Tibial artery (tissue), 4 donors: ENCODE data around the gene GSTM4.

Experiments used
- DNase-seq, 2 donors: peaks; one replicate each; pipeline ENCODE4 v3.0.0-alpha.2; 2019
- H3K27ac ChIP-seq, 2 donors: fragments of 200-600 bp; sonication (generic) in 1 of 2; 1 replicate in 1 of 2; 2 replicates in 1 of 2; pipeline ENCODE4 v1.5.1; 2018 to 2019; ENCODE audit warnings: mild to moderate bottlenecking in 1 of 2
- H3K27me3 ChIP-seq, 2 donors: fragments of 200-600 bp; sonication (generic) in 1 of 2; one replicate each; pipeline versions ENCODE4 v1.5.1 to v1.6.0; 2016 to 2019
- H3K36me3 ChIP-seq, 3 donors: fragments of 200-600 bp; sonication (generic) in 2 of 3; one replicate each; pipeline ENCODE4 v1.5.1; 2016 to 2019; ENCODE audit warnings: mild to moderate bottlenecking in 2 of 3
- H3K4me1 ChIP-seq, 4 donors: fragments of 200-600 bp; sonication (generic) in 2 of 4; 1 replicate in 3 of 4; 2 replicates in 1 of 4; pipeline ENCODE4 v1.5.1; 2016 to 2019
- H3K4me3 ChIP-seq, 2 donors: fragments of 200-600 bp; sonication (generic) in 1 of 2; 1 replicate in 1 of 2; 2 replicates in 1 of 2; pipeline ENCODE4 v1.5.1; 2018 to 2019; ENCODE audit warnings: mild to moderate bottlenecking in 2 of 2
- H3K9me3 ChIP-seq, 3 donors: fragments of 200-600 bp; sonication (generic) in 1 of 3; one replicate each; pipeline ENCODE4 v1.5.1; 2016 to 2019
- intact Hi-C: fragments of 100-400 bp; cut with DNase I; formaldehyde crosslinking; loops from one replicate; pipeline ENCODE4 v1.15.0; 2023; ENCODE audit warnings: low total_unique reads
- TF ChIP-seq, protein P1 (sequence below), 2 experiments: fragments of 200-600 bp in 1 of 2; fragments of 450-650 bp in 1 of 2; IDR thresholded peaks; one replicate each; pipeline ENCODE4 v1.5.1; 2017 to 2019; ENCODE audit warnings: antibody characterized with exemption in 2 of 2, mild to moderate bottlenecking in 1 of 2, moderate library complexity in 1 of 2

The GSTM4 gene

DNA sequence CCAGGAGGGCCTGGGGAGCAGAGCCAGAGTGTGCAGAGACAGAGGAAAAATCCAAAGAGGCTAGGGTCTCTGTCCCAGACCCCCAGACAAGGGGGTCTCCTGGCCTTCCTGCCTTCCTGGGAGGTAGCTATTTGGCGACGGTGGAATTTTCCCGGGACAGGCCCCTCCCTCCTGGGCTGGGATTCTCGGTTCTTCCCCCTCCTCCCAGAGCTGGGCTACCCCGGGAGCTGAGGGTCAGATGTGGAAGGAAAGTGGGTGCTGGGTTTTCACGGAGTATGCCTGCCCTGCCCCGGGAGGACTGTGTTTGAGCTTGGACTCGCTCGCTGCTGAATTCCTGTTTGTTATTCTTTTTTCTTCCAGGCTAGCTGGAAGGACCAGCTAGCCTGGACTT lies 35.5 kb upstream of the GSTM4 start:
- Histone ChIP-seq H3K27me3 (no peaks in the 10 kb centered on the region), H3K4me3 (peak overlapping the region; percentile 68 to 73), H3K27ac (peak overlapping the region; percentile 80 to 91), H3K36me3 (peaks cover 0 to 2% (median 0%) of the 10 kb centered on the region in 3 donors), H3K9me3 (no peaks in the 10 kb centered on the region), H3K4me1 (peaks cover 0 to 55% (median 40%) of the 10 kb centered on the region in 4 donors)
- intact Hi-C loops, result no loop called here
- TF ChIP-seq, protein P1, sequence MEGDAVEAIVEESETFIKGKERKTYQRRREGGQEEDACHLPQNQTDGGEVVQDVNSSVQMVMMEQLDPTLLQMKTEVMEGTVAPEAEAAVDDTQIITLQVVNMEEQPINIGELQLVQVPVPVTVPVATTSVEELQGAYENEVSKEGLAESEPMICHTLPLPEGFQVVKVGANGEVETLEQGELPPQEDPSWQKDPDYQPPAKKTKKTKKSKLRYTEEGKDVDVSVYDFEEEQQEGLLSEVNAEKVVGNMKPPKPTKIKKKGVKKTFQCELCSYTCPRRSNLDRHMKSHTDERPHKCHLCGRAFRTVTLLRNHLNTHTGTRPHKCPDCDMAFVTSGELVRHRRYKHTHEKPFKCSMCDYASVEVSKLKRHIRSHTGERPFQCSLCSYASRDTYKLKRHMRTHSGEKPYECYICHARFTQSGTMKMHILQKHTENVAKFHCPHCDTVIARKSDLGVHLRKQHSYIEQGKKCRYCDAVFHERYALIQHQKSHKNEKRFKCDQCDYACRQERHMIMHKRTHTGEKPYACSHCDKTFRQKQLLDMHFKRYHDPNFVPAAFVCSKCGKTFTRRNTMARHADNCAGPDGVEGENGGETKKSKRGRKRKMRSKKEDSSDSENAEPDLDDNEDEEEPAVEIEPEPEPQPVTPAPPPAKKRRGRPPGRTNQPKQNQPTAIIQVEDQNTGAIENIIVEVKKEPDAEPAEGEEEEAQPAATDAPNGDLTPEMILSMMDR (IDR thresholded peaks at IDR 0.05), result no peak
- DNase-seq, result peak in 1 of 2 donors; percentile 75

DNA sequence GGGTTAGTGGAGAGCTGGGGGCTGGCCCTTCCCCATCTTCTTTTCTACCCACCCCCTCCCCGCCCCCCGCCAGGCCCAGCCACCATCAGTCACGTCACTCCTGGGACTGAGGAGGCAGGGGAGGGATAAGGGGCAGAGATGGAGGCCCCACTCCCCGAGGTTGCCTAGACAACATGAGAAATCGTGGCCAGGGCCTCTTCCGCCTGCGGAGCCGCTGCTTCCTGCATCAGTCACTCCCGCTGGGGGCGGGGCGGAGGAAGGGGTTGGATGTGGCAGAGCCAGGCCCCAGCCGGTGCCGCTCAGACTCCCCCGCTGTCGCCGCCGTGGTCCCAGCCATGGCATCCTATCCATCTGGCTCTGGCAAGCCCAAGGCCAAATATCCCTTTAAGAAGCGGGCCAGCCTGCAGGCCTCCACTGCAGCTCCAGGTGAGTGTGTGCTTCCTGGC lies 35.0 kb upstream of the GSTM4 start:
- peak overlapping the region; percentile 68 to 73 for H3K4me3 ChIP-seq
- TF ChIP-seq, protein P1 (IDR thresholded peaks at IDR 0.05), result no peak
- H3K4me1 ChIP-seq, result peaks cover 0 to 55% (median 40%) of the 10 kb centered on the region in 4 donors
- peak overlapping the region; percentile 80 to 91 for H3K27ac ChIP-seq
- peak; percentile 96 to 98 for DNase-seq
- no peaks in the 10 kb centered on the region for H3K9me3 ChIP-seq
- H3K27me3 ChIP-seq, result no peaks in the 10 kb centered on the region
- intact Hi-C loops, result no loop called here
- H3K36me3 ChIP-seq, result peaks cover 0 to 6% (median 2%) of the 10 kb centered on the region in 3 donors

DNA sequence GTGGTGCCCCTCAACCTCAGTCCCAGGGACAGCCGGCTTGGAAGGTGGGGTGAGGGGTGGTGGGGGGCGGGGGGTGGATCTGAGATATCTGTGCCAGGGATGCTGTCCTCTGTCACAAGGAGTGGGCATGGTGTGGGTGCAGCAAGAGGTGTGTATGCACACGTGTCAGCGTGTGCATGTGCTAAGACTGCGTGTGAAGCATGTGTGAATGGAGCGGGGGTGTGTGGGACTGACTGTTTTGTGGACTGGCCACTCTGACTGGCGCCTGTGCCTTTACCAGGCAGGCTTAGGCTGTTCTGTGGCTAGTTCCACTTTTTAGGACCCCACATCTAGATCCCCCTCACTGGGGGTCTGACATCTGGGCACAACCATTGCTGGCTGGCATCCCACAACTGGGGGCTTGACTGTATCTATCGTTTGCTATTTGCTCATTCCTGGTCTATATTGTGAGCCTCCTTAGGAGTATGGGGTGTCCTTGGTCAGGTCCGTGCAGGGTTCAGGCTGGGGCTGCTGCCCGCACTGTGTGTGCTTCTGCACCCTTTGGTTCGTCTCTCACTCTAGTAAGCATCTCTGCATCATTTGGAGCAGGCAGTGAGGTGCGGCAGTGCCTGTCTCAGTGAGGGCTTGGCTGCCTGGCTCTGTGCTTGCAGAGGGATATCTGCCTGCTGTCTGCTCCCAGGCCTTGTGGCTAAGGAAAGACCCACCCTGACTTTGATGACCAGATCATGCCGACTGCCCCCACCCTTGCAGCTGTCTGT lies 34.3 kb upstream of the GSTM4 start:
- H3K4me3 ChIP-seq, result peak overlapping the region; percentile 68 to 73
- peak overlapping the region; percentile 80 to 91 for H3K27ac ChIP-seq
- TF ChIP-seq, protein P1 (IDR thresholded peaks at IDR 0.05), result no peak
- H3K9me3 ChIP-seq, result no peaks in the 10 kb centered on the region
- intact Hi-C loops, result no loop called here
- no peak for DNase-seq
- H3K27me3 ChIP-seq, result no peaks in the 10 kb centered on the region
- H3K4me1 ChIP-seq, result peaks cover 0 to 55% (median 40%) of the 10 kb centered on the region in 4 donors
- peaks cover 0 to 13% (median 5%) of the 10 kb centered on the region in 3 donors for H3K36me3 ChIP-seq

DNA sequence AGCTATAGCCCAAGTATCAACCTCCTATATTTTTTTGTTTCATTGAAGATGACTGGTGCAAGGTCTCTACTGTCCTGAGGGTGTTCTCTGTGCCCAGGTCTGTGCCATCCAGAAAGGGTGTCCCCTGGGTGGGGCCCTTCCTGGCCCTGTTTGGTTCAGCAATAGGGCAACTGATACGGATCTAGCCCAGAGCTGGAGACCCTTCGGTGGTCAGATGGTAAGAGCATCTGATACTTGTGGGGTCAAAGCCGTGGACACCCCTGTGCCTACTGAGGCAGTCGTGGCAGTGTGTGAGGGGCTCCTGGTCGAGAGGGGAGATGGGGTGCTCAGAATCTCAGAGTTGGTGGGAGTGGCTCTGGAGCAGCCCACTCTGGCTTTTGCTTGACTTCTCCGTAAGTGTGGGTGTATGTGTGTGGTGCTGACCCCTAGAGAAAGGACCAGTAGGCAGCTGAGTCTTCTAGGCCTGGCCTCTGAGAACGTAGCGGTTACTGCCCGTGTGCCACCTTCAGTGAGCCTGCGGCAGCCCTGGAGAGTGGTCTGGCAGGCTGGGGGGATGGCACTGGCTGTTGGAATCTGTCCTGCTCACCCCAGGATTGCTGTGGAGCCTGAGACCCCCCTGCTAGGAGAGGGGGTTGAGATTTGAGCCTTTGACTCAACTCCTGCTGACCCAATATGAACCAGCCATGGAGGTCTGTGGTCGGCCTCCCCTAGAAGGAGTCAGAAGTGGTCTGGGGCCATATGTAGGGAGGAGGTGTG lies 33.6 kb upstream of the GSTM4 start:
- Histone ChIP-seq H3K36me3 (peaks cover 0 to 20% (median 13%) of the 10 kb centered on the region in 3 donors), H3K27ac (peak overlapping the region in 1 of 2 donors; percentile 91), H3K27me3 (no peaks in the 10 kb centered on the region), H3K9me3 (no peaks in the 10 kb centered on the region), H3K4me3 (no peak overlapping the region), H3K4me1 (peaks cover 0 to 55% (median 40%) of the 10 kb centered on the region in 4 donors)
- TF ChIP-seq, protein P1 (IDR thresholded peaks at IDR 0.05), result no peak
- intact Hi-C loops, result no loop called here
- DNase-seq, result peak in 1 of 2 donors; percentile 49

DNA sequence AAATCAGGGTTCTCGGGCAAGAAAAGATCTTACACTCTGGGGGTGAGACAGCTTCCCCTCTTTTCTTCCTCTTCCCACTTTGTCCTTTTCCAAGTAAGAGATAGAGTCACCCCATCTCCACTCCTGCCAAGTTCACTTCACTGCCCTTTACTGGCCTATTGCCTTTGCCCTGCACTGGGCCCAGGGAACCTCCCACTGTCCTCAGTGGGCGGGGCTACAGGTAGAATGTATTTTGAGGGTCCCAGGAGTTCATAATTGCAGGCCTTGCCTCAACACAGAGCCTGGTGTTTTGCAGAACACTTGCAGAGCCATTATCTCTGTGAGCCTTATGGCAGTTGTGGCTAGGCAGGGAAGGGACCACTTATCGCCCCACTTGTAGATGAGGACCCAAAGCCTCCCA lies 33.0 kb upstream of the GSTM4 start:
- Histone ChIP-seq H3K27me3 (no peaks in the 10 kb centered on the region), H3K36me3 (peaks cover 5 to 26% (median 19%) of the 10 kb centered on the region in 3 donors), H3K4me1 (peaks cover 0 to 55% (median 40%) of the 10 kb centered on the region in 4 donors), H3K27ac (peak overlapping the region; percentile 13 to 62), H3K9me3 (no peaks in the 10 kb centered on the region), H3K4me3 (no peak overlapping the region)
- TF ChIP-seq, protein P1 (IDR thresholded peaks at IDR 0.05), result no peak
- intact Hi-C loops, result no loop called here
- no peak for DNase-seq
